HCT116 (cell line): ENCODE measurements around the gene AAMP.
"Not testable (repeated sequence)": the region's sequence is repeated elsewhere in the genome, so short reads cannot be mapped to it uniquely, and the experiment has no call there.

Experiments used
- CBX3 ChIP-seq: IDR thresholded peaks from 2 replicates; pipeline ENCODE4 v1.6.1; 2012; ENCODE audit warnings: low read depth
- CEBPB ChIP-seq: IDR thresholded peaks from 2 replicates; pipeline ENCODE4 v1.6.1; 2012; ENCODE audit warnings: low read depth
- EZH2phosphoT487 ChIP-seq: fragments of 200-600 bp; IDR thresholded peaks from 2 replicates; pipeline ENCODE4 v1.6.1; 2018; ENCODE audit warnings: antibody characterized with exemption, borderline replicate concordance
- POLR2A ChIP-seq: IDR thresholded peaks from 2 replicates; pipeline ENCODE4 v1.7.0; 2011; ENCODE audit warnings: borderline replicate concordance; ENCODE audit not compliant: insufficient read depth, insufficient read length; ENCODE audit errors: extremely low read depth
- RAD21 ChIP-seq: IDR thresholded peaks from 2 replicates; pipeline ENCODE4 v1.6.1; 2012; ENCODE audit warnings: low read depth, mild to moderate bottlenecking
- SIN3A ChIP-seq: IDR thresholded peaks from 2 replicates; pipeline ENCODE4 v1.6.1; 2012; ENCODE audit warnings: low read depth
- YY1 ChIP-seq: IDR thresholded peaks from 2 replicates; pipeline ENCODE4 v1.6.1; 2011; ENCODE audit warnings: low read length, low read depth, moderate library complexity, mild to moderate bottlenecking; ENCODE audit not compliant: insufficient replicate concordance; ENCODE audit errors: extremely low read depth
- ZFX ChIP-seq: fragments of 450-650 bp; IDR thresholded peaks from 2 replicates; pipeline ENCODE4 v1.6.1; 2017
- TF ChIP-seq, protein P1 (sequence below), 3 experiments: fragments of 200-600 bp in 1 of 3; sonication (generic) in 1 of 3; IDR thresholded peaks in 2 of 3; conservative IDR thresholded peaks in 1 of 3; 2 replicates each; pipeline ENCODE4 v1.5.1; 2012 to 2017; ENCODE audit warnings: low read depth in 2 of 3, low read length in 2 of 3, antibody characterized with exemption in 1 of 3, borderline replicate concordance in 1 of 3, control low read depth in 1 of 3, mild to moderate bottlenecking in 1 of 3, mixed read lengths in 1 of 3, mixed run types in 1 of 3, moderate library complexity in 1 of 3; ENCODE audit not compliant: insufficient read depth in 1 of 3
- TF ChIP-seq, protein P2 (sequence below): IDR thresholded peaks from 2 replicates; pipeline ENCODE4 v1.6.1; 2012
- TF ChIP-seq, protein P3 (sequence below): IDR thresholded peaks from 2 replicates; pipeline ENCODE4 v1.6.1; 2012; ENCODE audit warnings: low read depth
- TF ChIP-seq, protein P4 (sequence below): IDR thresholded peaks from 2 replicates; pipeline ENCODE4 v1.6.1; 2011; ENCODE audit warnings: mild to moderate bottlenecking, low read length, moderate library complexity; ENCODE audit not compliant: insufficient replicate concordance; ENCODE audit errors: extremely low read depth

DNA sequence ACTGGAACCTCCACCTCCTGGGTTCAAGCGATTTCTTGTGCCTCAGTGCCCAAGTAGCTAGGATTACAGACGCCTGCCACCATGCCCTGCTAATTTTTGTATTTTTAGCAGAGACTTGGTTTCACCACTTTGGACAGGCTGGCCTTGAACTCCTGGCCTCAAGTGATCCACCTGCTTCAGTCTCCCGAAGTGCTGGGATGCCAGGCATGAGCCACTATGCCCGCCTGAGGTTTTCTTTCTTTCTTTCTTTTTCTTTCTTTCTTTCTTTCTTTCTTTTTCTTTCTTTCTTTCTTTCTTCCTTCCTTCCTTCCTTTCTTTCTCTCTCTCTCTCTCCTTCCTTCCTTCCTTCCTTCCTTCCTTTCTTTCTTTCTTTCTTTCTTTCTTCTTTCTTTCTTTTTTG is 44.8 kb upstream of the AAMP start:
- not testable (repeated sequence) for TF ChIP-seq EZH2phosphoT487, ZFX, POLR2A, CEBPB, YY1, SIN3A, RAD21, CBX3
- TF ChIP-seq, protein P1, sequence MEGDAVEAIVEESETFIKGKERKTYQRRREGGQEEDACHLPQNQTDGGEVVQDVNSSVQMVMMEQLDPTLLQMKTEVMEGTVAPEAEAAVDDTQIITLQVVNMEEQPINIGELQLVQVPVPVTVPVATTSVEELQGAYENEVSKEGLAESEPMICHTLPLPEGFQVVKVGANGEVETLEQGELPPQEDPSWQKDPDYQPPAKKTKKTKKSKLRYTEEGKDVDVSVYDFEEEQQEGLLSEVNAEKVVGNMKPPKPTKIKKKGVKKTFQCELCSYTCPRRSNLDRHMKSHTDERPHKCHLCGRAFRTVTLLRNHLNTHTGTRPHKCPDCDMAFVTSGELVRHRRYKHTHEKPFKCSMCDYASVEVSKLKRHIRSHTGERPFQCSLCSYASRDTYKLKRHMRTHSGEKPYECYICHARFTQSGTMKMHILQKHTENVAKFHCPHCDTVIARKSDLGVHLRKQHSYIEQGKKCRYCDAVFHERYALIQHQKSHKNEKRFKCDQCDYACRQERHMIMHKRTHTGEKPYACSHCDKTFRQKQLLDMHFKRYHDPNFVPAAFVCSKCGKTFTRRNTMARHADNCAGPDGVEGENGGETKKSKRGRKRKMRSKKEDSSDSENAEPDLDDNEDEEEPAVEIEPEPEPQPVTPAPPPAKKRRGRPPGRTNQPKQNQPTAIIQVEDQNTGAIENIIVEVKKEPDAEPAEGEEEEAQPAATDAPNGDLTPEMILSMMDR (IDR thresholded peaks at IDR 0.05 in 2 of 3, conservative IDR thresholded peaks at IDR 0.05 in 1 of 3; ENCODE audit: borderline replicate concordance in 1 of 3, insufficient read depth in 1 of 3, low read depth in 2 of 3, low read length in 2 of 3), result not testable (repeated sequence)
- TF ChIP-seq, protein P2, sequence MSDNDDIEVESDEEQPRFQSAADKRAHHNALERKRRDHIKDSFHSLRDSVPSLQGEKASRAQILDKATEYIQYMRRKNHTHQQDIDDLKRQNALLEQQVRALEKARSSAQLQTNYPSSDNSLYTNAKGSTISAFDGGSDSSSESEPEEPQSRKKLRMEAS, result not testable (repeated sequence)
- TF ChIP-seq, protein P3, sequence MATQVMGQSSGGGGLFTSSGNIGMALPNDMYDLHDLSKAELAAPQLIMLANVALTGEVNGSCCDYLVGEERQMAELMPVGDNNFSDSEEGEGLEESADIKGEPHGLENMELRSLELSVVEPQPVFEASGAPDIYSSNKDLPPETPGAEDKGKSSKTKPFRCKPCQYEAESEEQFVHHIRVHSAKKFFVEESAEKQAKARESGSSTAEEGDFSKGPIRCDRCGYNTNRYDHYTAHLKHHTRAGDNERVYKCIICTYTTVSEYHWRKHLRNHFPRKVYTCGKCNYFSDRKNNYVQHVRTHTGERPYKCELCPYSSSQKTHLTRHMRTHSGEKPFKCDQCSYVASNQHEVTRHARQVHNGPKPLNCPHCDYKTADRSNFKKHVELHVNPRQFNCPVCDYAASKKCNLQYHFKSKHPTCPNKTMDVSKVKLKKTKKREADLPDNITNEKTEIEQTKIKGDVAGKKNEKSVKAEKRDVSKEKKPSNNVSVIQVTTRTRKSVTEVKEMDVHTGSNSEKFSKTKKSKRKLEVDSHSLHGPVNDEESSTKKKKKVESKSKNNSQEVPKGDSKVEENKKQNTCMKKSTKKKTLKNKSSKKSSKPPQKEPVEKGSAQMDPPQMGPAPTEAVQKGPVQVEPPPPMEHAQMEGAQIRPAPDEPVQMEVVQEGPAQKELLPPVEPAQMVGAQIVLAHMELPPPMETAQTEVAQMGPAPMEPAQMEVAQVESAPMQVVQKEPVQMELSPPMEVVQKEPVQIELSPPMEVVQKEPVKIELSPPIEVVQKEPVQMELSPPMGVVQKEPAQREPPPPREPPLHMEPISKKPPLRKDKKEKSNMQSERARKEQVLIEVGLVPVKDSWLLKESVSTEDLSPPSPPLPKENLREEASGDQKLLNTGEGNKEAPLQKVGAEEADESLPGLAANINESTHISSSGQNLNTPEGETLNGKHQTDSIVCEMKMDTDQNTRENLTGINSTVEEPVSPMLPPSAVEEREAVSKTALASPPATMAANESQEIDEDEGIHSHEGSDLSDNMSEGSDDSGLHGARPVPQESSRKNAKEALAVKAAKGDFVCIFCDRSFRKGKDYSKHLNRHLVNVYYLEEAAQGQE, result not testable (repeated sequence)
- TF ChIP-seq, protein P4, sequence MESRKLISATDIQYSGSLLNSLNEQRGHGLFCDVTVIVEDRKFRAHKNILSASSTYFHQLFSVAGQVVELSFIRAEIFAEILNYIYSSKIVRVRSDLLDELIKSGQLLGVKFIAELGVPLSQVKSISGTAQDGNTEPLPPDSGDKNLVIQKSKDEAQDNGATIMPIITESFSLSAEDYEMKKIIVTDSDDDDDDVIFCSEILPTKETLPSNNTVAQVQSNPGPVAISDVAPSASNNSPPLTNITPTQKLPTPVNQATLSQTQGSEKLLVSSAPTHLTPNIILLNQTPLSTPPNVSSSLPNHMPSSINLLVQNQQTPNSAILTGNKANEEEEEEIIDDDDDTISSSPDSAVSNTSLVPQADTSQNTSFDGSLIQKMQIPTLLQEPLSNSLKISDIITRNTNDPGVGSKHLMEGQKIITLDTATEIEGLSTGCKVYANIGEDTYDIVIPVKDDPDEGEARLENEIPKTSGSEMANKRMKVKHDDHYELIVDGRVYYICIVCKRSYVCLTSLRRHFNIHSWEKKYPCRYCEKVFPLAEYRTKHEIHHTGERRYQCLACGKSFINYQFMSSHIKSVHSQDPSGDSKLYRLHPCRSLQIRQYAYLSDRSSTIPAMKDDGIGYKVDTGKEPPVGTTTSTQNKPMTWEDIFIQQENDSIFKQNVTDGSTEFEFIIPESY, result not testable (repeated sequence)
